GM21576 (cell line): ENCODE data around the gene LIG1.

Experiments used
- ATAC-seq: cut with Tn5 transposase; IDR thresholded peaks from one replicate; pipeline ENCODE4 v1.9.1; 2021; ENCODE audit warnings: mild to moderate bottlenecking, moderate library complexity; ENCODE audit not compliant: unreplicated experiment

LIG1 gene

GRCh38 chr19:48182434-48182833, 12.3 kb upstream of the LIG1 start:
- no peak for ATAC-seq

DNA sequence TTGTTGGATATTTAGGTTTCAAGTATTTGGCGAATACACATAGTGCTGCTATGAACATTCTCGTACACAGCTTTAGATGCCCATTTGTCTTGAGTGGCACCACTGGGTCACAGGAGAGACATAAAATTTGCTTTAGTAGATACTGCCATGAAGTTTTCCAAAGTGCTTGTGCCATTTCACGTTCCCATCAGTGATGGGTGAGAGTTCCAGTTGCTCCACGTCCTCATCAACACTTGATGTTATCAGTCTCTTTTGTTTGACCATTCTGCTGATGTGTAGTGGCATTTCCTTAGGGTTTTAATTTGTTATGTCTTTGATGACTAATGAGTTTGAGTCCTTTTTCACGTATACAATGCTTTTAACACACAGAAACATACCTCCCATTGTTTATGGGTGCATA, 11.4 kb upstream of the LIG1 start:
- no peak for ATAC-seq

- no peak for ATAC-seq
Observed at GRCh38 chr19:48176226-48176625, 6.1 kb upstream of the LIG1 start.

- no peak for ATAC-seq
Observed at GRCh38 chr19:48175578-48175977, 5.4 kb upstream of the LIG1 start.

GRCh38 chr19:48174445-48175030, 4.4 kb upstream of the LIG1 start:
- no peak for ATAC-seq

DNA sequence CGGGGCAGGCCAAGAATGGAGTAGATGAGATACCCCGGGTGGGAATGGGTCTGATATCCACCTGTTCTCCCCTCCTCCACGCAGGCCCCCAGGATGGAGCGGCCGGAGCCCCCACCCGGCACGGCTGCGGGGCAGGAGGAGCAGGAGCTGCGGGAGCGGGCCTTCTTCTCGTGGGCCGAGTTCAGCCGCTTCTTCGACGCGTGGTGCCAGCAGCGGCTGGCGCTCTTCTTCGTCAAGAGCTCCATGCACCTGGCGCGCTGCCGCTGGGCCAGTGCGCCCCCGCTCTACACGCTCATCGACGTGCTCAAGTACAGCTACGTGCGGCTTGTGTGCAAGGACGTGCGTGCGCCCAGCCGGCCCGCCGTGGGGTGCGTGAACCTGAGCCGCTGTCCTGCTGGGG, 1.6 kb upstream of the LIG1 start:
- no peak for ATAC-seq

DNA sequence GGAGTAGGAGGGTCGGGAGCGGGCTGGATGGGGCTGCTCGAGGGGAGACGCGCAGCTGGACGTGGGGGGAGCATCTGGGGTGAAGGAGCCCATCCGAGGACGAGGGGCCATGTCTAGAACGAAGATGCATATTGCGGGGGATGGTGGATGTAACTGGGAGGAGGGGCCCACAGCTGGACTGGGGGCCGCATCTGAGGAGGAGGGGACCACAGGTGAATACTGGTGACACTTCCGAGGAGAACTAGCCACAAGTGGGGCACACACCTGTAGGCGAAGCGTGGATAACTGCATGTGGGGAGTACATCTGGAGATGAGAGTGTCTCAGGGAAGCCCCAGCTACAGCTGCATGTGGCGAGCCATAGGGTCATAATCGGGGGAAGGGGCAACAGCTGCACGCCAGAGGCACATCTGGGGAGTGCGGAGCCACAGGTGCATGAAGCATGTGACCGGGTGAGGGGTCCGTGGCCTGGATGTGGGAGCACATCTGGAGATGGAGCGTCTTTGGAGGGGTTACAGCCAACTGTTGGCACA, 738 bp upstream of the LIG1 start:
- ATAC-seq = no peak

DNA sequence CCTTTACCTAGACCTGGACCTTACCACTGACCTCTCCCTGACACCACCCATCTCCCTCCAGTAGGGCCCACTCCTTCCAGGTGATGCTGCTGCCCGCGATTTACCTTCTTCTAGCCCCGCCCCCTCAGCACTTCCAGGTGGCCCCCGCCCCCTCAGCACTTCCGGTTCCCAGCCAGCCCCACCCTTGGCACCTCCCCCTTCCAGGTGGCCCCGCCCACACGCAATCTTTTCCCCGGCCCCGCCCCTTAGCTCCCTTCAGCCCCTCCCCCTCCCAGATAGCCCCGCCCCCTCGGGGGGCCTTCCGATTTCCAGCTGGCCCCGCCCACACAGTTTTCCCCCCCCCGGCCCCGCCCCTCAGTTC, 586 bp downstream of the LIG1 start:
- no peak for ATAC-seq

GRCh38 chr19:48168689-48169088, 1.5 kb downstream of the LIG1 start:
- ATAC-seq = no peak

DNA sequence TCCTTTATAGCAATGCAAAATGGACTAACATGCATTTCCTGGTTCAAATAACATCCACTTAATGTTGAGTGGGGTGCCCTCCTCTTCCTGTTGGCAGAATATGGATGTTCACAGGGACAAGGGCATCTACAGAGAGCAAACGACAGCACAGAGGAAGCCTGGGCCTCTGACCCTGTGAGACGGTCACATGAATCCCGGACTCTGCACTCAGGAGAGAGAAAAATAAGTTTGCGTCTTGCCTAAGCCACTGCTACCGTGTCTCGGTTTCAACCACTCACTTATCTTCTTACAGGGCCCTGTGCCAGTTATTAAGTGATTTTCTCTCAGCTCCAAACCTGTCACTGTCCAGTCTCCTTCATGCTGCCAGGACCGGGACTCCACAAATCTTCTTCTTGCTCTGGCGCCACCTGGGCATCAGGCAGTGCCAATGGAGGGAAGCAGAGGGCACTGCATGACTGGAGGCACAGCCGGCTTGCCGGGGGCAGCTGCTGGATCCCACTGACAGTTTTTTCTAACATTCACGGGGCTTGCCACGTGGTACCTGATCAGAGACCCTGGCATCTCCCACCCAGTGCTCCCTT, 11.8 kb downstream of the LIG1 start:
- no peak for ATAC-seq

GRCh38 chr19:48154003-48154402, 16.1 kb downstream of the LIG1 start:
- no peak for ATAC-seq

DNA sequence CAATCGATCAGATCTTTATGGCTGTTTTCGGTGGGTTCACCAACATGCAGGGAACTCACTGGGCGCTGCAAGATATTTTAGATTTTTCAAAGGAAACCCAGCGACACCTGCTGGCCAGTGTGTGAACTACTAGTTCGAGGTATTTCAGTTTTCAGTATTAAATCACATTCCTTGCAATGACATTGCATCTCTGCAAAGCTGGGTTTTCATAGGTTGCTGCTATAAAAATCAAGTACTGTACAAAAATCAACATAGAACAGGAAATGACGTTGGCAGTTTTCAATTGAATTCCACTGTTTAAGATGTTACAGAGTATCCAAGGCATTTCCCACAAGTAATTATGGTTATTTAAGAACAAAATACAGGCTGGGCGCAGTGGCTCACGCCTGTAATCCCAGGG, 17.6 kb downstream of the LIG1 start:
- no peak for ATAC-seq

GRCh38 chr19:48149430-48149829, 20.7 kb downstream of the LIG1 start:
- ATAC-seq = no peak

DNA sequence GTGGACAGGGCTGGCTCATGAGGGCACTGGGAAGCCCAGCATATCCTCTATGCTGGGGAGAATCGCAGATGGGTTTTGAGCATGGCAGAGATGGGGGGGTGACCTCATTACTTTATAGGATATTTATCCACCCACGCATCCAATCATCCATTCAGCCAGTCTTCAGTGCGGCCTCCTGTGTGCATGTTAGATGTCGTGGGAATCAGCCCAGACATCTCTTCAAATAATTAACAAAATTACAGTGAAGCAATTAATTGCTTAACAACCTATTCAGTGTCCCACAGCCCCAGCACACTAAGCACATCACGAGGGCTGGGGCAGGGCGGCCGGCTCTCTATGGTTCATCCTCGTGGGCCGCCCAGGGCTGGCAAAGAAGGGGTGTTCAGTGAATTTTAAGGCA, 21.6 kb downstream of the LIG1 start:
- ATAC-seq = no peak

DNA sequence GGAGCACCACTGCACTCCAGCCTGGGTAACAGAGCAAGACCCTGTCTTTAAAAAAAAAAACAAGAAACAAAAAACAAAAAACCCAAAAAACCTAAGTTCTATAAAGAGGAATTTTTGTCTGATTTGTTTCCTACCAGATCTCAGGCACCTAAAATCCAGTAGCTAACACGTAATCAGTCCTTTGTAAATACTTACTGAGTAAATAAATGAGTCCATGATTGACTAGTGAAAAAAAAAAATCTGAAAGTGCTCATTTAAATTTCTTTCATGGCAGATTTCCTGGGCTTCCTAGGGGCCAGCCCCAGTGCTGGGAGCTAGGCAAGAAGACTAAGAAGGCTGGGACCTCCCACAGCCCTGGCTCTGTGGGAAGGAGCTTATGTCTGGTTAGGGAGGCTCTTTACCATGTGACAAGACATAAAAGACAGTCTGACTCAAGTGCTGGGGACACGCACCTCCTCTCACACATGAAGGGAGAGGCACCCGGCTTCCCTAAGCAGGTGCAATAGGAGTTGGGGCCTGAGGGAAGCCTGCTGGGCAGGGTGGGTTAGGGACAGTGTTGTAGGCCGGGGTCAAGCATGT, 22.5 kb downstream of the LIG1 start:
- ATAC-seq = no peak

GRCh38 chr19:48139053-48139452, 31.1 kb downstream of the LIG1 start:
- ATAC-seq = no peak

DNA sequence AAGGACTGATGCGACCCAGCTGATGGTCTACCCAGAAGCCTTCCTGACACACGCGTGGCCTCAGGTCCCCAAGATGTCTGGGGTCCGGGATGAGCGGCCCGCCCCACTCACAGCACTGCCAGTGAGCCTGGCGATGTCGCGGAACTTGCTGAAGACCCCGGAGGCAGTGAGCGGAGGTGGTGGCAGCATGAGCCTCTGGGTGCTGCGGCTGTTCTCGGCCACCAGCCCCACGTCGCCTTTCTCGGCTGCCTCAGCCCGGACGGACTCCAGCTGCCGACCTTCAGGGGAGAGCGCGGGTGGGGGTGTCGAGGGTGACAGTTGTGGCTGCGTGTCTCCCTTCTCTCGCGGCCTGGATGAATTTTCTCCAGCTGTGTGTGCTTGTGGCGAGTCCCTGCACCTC, 32.7 kb downstream of the LIG1 start:
- ATAC-seq = no peak

DNA sequence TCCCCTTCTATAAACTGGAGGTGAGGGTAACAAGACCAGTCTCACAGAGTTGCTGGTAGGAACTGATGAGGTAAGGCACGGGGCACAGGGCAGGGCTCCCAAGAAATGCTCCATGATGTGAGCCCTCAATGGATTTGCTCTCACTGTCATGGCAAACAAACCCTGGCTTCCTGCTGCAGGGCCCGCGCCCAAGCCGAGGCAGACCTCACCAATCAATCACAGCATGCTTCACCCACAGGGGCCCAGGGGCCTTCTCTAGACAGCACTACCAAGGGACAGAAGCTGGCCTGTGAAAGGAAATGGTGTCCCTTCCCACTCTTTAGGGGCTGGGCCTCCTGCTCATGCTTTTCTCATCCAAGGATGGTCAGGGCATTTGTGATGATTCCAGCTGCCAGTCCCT, 33.6 kb downstream of the LIG1 start:
- no peak for ATAC-seq

DNA sequence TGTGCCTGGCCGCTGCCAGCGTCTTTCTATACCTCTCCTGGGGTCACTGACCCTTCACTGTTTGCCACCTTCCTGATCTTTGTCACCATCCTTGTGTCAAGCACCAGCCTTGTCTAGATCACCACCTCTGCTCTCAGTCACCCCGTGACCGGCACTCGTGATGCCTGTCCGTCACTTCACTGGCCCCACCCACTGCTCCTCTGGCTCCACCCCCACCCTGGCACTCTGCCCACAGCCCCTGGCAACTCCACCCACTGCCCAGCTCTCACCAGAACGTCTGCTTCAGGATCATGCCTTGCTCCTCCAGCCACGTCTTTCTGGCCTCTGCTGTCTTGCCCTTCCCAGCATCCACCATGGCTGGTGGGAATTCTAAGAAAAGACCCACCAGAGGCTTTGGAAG, 34.7 kb downstream of the LIG1 start:
- ATAC-seq = no peak

DNA sequence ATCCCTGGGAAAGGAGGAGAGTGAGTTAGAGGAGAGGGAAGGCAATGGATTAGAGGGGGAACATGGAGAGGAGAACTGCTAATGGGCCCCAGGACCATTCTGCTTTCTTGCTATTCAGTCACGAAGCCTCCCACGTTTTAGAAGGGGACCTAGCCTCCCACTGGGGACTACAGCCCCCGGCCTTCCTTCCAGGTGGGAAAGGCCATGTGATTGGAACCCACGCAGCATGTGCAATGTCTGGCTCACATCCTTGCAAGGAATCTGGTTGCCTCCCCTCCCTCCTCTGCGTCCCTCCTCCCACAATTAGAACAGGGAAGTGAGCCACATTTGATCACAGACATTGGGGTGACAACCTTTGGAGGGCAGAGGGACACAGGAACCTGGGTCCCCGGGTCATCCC, 37.0 kb downstream of the LIG1 start:
- no peak for ATAC-seq

DNA sequence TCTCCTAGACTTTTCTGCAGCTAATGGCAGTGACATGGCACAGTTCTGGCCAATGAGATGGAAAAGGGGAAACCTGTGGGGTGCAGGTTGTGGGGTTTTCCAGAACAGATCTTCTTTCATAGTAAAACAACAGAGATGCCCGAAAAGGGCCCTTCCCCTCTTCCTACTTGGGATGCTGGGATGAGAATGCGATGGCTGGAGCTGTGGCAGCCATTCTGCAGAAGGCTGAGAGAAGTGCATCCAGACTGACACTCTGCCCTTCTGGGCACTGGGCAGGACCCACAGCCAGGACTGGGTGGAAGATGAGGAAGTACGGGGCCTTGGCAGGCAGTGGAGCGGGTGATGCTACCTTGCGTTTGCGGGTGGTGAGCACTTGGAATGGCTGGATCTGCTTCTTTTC, 42.6 kb downstream of the LIG1 start:
- no peak for ATAC-seq

GRCh38 chr19:48123907-48124651, 46.1 kb downstream of the LIG1 start:
- ATAC-seq = no peak
